Measurements from ENCODE around the gene ITPKC. TPM values are rescaled to one million over a fixed set of nuclear protein-coding genes. Genes with fewer than 3 reads are reported as not detected.

The ITPKC gene
- total and polyA plus RNA-seq, 9 of the 15 experiments (the other 6 are each of a cell fraction or from before 2014, with no cell fraction given) = 0.08 to 9.3 (median 5.8) TPM

GRCh38 chr19:40750874-40751537, 34.1 kb downstream of the ITPKC start, which contains the start of gene SNRPA (continued):
- peak; percentile 26; the same call in 1 of the 2 replicates for TF ChIP-seq THAP12 (CRISPR knock-in tag; IDR thresholded peaks at IDR 0.05)
- TF ChIP-seq KLF16 (IDR thresholded peaks at IDR 0.05) = no peak
- peak; percentile 76; the same call in 1 of the 2 replicates for TF ChIP-seq SIN3B (IDR thresholded peaks at IDR 0.05; ENCODE audit: low read depth)
- TF ChIP-seq ZNF592 (IDR thresholded peaks at IDR 0.05) = peak; percentile 56; the same call in 1 of the 2 replicates
- peak; percentile 50 to 58; a peak in 3 of 4 replicates for TF ChIP-seq NRF1 (conservative IDR thresholded peaks at IDR 0.05 in 1 of 2, IDR thresholded peaks at IDR 0.05 in 1 of 2)
- no peak for TF ChIP-seq ARID3A (IDR thresholded peaks at IDR 0.05; ENCODE audit: borderline replicate concordance, low read depth, low read length)
- no peak for TF ChIP-seq HOMEZ (CRISPR knock-in tag; IDR thresholded peaks at IDR 0.05)
- no peak for TF ChIP-seq CSDE1 (IDR thresholded peaks at IDR 0.05)
- no peak for TF ChIP-seq KLF10 (CRISPR knock-in tag; IDR thresholded peaks at IDR 0.05)
- no peak for TF ChIP-seq KLF13 (tag; IDR thresholded peaks at IDR 0.05; ENCODE audit: borderline replicate concordance, low read depth)
- peak; percentile 84; the same call in 1 of the 2 replicates for TF ChIP-seq POLR2H (tag; IDR thresholded peaks at IDR 0.05; ENCODE audit: low read depth)
- no peak for TF ChIP-seq MTA3 (IDR thresholded peaks at IDR 0.05; ENCODE audit: borderline replicate concordance)
